Activated T-helper 9 cell treated with anti-CD3 and anti-CD28 coated beads, Interleukin-2, amount 50 U/mL, for 16 hours (primary cell): Measurements from ENCODE around the gene ERV3-1.
"Not testable (repeated sequence)": the region's sequence is repeated elsewhere in the genome, so short reads cannot be mapped to it uniquely, and the experiment has no call there.

ENCODE experiments used
- DNase-seq: peaks from one replicate; pipeline ENCODE4 v3.0.0-alpha.2; 2020; ENCODE audit warnings: low read depth

ERV3-1 gene

GRCh38 chr7:64944667-64945502, 61.6 kb downstream of the ERV3-1 start:
- DNase-seq = not testable (repeated sequence)
